ENCODE data around the gene L3MBTL3.

Gene L3MBTL3

GRCh38 chr6:130187335-130188206, 169.2 kb downstream of the L3MBTL3 start:
- no peak for DNase-seq

- no peak for DNase-seq
Observed at GRCh38 chr6:130188207-130188899, 170.0 kb downstream of the L3MBTL3 start.

DNA sequence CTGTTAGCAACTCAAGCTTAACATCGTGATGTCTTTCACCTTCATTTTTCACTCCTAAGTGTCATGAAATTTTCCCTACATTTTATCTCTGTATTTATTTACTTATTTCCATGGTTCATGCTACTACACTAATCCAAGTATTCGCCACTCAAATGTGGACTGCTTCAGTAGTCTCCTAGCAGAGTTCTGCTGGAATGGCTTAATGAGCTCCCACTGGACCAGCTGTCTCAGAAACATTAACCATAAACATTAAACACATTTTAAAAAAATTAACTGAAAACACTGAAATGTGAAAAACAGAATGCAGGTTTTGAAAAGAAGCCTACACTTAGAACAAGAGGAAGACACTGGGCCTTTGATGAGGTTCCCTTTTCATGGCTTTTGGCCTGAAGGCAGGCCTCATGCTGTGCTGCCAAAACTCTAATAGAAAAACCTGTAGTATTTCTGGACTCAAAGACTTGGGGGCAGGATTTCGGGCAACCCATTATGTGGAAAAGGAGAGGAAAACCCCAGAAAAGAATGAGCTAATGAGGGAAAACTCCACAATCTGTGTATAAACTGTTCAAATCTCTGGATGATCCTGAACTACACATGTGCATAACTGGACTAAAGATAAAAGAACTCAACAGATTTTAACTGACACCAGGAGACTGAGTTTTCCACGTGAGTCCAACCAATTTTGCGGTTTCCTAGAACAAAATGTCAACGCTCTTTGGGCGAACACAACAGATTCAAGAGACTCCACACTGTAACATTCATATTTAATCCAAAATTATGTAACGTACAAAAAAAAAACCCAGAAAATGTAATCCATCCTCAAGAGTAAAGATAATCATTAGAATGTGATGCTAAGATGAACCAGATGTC, 171.4 kb downstream of the L3MBTL3 start:
- no peak for DNase-seq
